OCI-LY7 (cell line): Measurements from ENCODE around the gene ADPRH.
A peak's percentile ranks its signal among the peaks of the same experiment; 100 is the strongest.

Experiments used
- EZH2phosphoT487 ChIP-seq: fragments of 200-600 bp; sonication (generic); IDR thresholded peaks from 2 replicates; pipeline ENCODE4 v1.6.1; 2018; ENCODE audit warnings: low read depth, borderline replicate concordance, mild to moderate bottlenecking, mixed run types, antibody characterized with exemption, low read length, moderate library complexity, mixed read lengths
- TF ChIP-seq, protein P1 (sequence below): fragments of 200-600 bp; sonication (generic); conservative IDR thresholded peaks from 2 replicates; pipeline ENCODE4 v1.5.1; 2014; ENCODE audit warnings: mild to moderate bottlenecking, antibody characterized with exemption, low read length, moderate library complexity, mixed read lengths

DNA sequence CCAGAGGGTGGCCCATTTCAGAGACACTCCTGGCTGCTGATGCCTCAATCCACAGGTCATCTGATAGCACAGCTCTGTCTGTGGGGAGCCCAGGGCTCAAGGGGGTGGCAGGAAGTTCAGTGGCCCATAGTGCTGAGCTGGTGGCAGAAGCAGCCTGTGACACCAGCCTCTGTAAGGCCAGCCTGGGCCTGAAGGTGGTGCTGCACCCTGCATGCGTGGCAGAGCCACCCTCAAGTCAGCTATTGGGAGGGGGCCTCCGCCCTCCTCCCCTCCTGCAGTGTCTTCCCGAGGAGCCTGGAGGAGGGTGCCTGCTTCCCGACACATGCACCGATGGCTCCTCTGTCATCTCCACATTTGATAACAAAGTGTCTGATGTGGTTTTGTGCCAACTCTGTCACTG, 21.4 kb downstream of the ADPRH start:
- TF ChIP-seq, protein P1, sequence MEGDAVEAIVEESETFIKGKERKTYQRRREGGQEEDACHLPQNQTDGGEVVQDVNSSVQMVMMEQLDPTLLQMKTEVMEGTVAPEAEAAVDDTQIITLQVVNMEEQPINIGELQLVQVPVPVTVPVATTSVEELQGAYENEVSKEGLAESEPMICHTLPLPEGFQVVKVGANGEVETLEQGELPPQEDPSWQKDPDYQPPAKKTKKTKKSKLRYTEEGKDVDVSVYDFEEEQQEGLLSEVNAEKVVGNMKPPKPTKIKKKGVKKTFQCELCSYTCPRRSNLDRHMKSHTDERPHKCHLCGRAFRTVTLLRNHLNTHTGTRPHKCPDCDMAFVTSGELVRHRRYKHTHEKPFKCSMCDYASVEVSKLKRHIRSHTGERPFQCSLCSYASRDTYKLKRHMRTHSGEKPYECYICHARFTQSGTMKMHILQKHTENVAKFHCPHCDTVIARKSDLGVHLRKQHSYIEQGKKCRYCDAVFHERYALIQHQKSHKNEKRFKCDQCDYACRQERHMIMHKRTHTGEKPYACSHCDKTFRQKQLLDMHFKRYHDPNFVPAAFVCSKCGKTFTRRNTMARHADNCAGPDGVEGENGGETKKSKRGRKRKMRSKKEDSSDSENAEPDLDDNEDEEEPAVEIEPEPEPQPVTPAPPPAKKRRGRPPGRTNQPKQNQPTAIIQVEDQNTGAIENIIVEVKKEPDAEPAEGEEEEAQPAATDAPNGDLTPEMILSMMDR = peak; percentile 56
- TF ChIP-seq EZH2phosphoT487 = no peak
